Measurements from ENCODE around the gene ZEB2.

DNA sequence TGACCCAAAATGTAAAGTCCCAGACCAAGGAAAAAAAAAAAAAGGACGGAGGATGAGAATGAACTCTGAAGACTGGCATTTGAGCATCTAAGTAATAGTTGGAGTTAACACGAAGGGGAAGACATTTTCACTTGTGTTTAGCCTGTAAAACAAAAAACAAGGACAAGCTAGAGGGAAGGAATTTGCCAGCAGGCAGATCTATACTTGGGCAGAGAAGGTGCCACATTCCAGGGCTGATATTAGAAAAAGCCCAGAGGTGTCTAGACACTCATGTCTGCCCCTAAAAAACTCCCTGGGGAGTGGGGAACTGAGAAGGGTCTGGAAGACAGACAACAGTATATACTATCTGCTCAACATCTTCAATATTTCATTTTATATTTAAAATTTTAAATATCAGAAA lies 171.1 kb downstream of the ZEB2 start:
- TF ChIP-seq POLR2AphosphoS5 (IDR thresholded peaks at IDR 0.05) (no peak), EP300 (IDR thresholded peaks at IDR 0.05) (no peak)
- TF ChIP-seq, protein P1, sequence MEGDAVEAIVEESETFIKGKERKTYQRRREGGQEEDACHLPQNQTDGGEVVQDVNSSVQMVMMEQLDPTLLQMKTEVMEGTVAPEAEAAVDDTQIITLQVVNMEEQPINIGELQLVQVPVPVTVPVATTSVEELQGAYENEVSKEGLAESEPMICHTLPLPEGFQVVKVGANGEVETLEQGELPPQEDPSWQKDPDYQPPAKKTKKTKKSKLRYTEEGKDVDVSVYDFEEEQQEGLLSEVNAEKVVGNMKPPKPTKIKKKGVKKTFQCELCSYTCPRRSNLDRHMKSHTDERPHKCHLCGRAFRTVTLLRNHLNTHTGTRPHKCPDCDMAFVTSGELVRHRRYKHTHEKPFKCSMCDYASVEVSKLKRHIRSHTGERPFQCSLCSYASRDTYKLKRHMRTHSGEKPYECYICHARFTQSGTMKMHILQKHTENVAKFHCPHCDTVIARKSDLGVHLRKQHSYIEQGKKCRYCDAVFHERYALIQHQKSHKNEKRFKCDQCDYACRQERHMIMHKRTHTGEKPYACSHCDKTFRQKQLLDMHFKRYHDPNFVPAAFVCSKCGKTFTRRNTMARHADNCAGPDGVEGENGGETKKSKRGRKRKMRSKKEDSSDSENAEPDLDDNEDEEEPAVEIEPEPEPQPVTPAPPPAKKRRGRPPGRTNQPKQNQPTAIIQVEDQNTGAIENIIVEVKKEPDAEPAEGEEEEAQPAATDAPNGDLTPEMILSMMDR (IDR thresholded peaks at IDR 0.05) = no peak

All from sigmoid colon (tissue), 4 donors.